SK-N-SH treated with all-trans-retinoic acid at 6 μM for 48 hours (cell line): ENCODE measurements around the gene CDC42.

ENCODE experiments used
- ATAC-seq: fragments of 200-7000 bp; cut with Tn5 transposase; 3 replicates; pipeline ENCODE4 v1.9.1; 2020; ENCODE audit warnings: mild to moderate bottlenecking, moderate library complexity
- ARNTL ChIP-seq: fragments of 450-650 bp; formaldehyde crosslinking; IDR thresholded peaks from 2 replicates; pipeline ENCODE4 v1.5.0; 2020; ENCODE audit warnings: low read depth, mild to moderate bottlenecking, moderate library complexity, borderline replicate concordance
- ESRRG ChIP-seq: fragments of 250-450 bp; sonication (Bioruptor Pico); IDR thresholded peaks from 2 replicates; pipeline ENCODE4 v1.6.1; 2021; ENCODE audit warnings: mild to moderate bottlenecking
- GLIS3 ChIP-seq: fragments of 250-450 bp; sonication (Bioruptor Pico); IDR thresholded peaks from 2 replicates; pipeline ENCODE4 v1.5.0; 2020; ENCODE audit warnings: mild to moderate bottlenecking, moderate library complexity
- OSR1 ChIP-seq: fragments of 250-450 bp; sonication (Bioruptor Pico); IDR thresholded peaks from 2 replicates; pipeline ENCODE4 v1.8.0; 2022; ENCODE audit warnings: moderate library complexity, mild to moderate bottlenecking, inconsistent platforms
- PATZ1 ChIP-seq: fragments of 250-450 bp; sonication (Bioruptor Pico); IDR thresholded peaks from 2 replicates; pipeline ENCODE4 v1.8.0; 2020; ENCODE audit warnings: mild to moderate bottlenecking, moderate library complexity, borderline replicate concordance
- PPARA ChIP-seq: fragments of 250-450 bp; sonication (Bioruptor Pico); IDR thresholded peaks from 2 replicates; pipeline ENCODE4 v1.5.0; 2020; ENCODE audit warnings: mild to moderate bottlenecking, borderline replicate concordance
- RARB ChIP-seq: fragments of 250-450 bp; sonication (Bioruptor Pico); IDR thresholded peaks from 2 replicates; pipeline ENCODE4 v1.8.0; 2021; ENCODE audit warnings: mild to moderate bottlenecking, moderate library complexity
- TOX ChIP-seq: fragments of 250-450 bp; sonication (Bioruptor Pico); IDR thresholded peaks from 2 replicates; pipeline ENCODE4 v1.8.0; 2021; ENCODE audit warnings: mild to moderate bottlenecking, moderate library complexity, borderline replicate concordance
- TSHZ2 ChIP-seq: fragments of 250-450 bp; sonication (Bioruptor Pico); IDR thresholded peaks from 2 replicates; pipeline ENCODE4 v1.5.0; 2020; ENCODE audit warnings: mild to moderate bottlenecking, moderate library complexity
- ZC3H10 ChIP-seq: fragments of 250-450 bp; sonication (Bioruptor Pico); IDR thresholded peaks from 2 replicates; pipeline ENCODE4 v1.5.1; 2021; ENCODE audit warnings: mild to moderate bottlenecking, moderate library complexity
- ZFP3 ChIP-seq: fragments of 250-450 bp; sonication (Bioruptor Pico); IDR thresholded peaks from 2 replicates; pipeline ENCODE4 v1.5.0; 2020; ENCODE audit warnings: mild to moderate bottlenecking, moderate library complexity
- ZNF565 ChIP-seq: fragments of 450-650 bp; formaldehyde crosslinking; conservative IDR thresholded peaks from 2 replicates; pipeline ENCODE4 v1.5.0; 2020; ENCODE audit warnings: low read depth, mild to moderate bottlenecking, moderate library complexity
- ZNF8 ChIP-seq: fragments of 450-650 bp; formaldehyde crosslinking; IDR thresholded peaks from 2 replicates; pipeline ENCODE4 v1.5.0; 2020; ENCODE audit warnings: mild to moderate bottlenecking, moderate library complexity
- TF ChIP-seq, protein P1 (sequence below): fragments of 250-450 bp; sonication (Bioruptor Pico); IDR thresholded peaks from 2 replicates; pipeline ENCODE4 v1.5.1; 2020; ENCODE audit warnings: low read depth, mild to moderate bottlenecking, moderate library complexity

CDC42 gene

DNA sequence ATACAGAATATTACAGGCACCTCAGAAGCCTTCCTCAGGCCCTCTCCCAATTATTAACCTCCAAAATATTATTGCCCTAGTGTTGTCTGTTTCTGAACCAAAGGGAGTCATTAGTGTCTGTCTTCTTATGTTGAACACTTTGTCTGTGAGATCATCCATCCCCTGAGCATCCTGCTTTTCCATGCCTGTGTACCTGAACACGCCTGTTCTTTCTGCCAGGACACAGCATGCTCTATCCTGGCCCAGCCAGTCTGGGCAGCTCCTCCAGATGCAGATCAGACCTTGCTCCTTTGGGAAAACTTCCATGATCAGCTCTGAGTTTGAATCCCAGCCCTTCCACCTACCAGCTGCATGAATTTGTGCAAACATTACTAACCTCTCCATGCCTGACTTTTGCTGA lies 11.0 kb upstream of the CDC42 start:
- no peak for TF ChIP-seq OSR1 (CRISPR knock-in tag)
- no peak for TF ChIP-seq ARNTL (CRISPR knock-in tag)
- no peak for TF ChIP-seq ZFP3 (CRISPR knock-in tag)
- TF ChIP-seq PATZ1 (CRISPR knock-in tag), result no peak
- no peak for TF ChIP-seq TSHZ2
- TF ChIP-seq GLIS3 (CRISPR knock-in tag), result no peak
- no peak for TF ChIP-seq ESRRG (CRISPR knock-in tag)
- no peak for TF ChIP-seq TOX (CRISPR knock-in tag)
- no peak for TF ChIP-seq ZC3H10 (CRISPR knock-in tag)
- no peak for ATAC-seq

DNA sequence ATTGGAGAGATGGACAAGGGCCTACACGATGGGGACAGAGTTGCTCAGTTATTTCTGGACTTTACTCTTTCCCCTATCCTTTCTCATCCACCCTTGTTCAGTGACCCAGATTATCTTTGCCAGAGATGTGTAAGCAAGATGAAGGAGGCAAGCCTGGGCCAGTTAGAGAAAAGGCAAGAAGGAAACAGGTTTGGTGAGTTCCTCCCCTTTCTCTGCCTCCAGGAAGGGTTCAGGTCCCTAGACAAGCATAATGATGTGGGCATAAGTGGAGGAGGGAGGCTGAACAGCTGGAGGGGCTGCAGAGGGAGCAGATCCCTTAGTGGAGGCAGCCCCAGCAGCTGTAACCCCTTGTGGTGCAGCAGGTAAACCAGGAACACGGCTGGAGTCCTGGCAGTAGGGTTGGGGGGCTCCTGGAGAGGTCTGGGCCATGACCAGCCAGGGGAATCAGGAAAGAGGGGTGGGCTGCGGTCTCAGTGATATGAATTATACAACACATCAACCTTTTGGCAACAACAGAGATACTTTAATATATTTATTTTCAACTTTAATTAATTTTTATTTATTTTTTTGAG lies 9.2 kb upstream of the CDC42 start:
- TF ChIP-seq ZNF8, result no peak
- no peak for TF ChIP-seq ARNTL (CRISPR knock-in tag)
- TF ChIP-seq ZFP3 (CRISPR knock-in tag), result no peak
- no peak for TF ChIP-seq ZNF565 (CRISPR knock-in tag)
- ATAC-seq, result no peak

GRCh38 chr1:22044690-22045420 lies 7.7 kb upstream of the CDC42 start:
- TF ChIP-seq TSHZ2, result no peak
- TF ChIP-seq, protein P1, sequence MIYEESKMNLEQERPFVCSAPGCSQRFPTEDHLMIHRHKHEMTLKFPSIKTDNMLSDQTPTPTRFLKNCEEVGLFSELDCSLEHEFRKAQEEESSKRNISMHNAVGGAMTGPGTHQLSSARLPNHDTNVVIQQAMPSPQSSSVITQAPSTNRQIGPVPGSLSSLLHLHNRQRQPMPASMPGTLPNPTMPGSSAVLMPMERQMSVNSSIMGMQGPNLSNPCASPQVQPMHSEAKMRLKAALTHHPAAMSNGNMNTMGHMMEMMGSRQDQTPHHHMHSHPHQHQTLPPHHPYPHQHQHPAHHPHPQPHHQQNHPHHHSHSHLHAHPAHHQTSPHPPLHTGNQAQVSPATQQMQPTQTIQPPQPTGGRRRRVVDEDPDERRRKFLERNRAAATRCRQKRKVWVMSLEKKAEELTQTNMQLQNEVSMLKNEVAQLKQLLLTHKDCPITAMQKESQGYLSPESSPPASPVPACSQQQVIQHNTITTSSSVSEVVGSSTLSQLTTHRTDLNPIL (CRISPR knock-in tag), result no peak
- peak; percentile 80 for ATAC-seq

DNA sequence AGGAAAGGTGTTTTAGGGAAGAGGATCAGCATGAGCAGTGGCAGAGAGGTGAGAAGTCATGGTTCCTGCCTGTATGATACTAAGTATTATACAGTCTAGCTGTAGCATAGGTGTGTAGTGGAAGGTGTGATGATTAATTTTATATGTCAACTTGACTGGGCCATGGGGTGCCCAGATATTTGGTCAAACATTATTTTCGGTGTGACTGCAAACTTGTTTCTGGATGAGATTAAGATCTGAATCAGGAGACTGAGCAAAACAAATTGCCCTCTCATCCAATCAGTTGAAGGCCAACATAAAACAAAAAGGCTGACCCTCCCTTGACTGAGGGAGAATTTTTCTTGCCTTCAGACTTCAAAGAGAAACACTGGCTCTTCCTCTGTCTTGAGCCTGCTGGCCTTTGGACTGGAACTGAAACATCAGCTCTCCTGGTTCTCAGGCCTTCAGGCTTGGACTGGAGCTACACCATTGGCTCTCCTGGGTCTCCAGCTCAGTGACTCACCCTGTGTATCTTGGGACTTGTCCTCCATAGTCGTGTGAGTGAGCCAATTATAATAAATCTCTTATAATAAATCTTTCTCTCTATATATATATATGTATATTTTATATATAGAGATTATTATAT lies 6.8 kb upstream of the CDC42 start:
- TF ChIP-seq ZFP3 (CRISPR knock-in tag), result no peak
- TF ChIP-seq TSHZ2, result no peak
- TF ChIP-seq ZC3H10 (CRISPR knock-in tag), result no peak
- no peak for TF ChIP-seq PPARA (CRISPR knock-in tag)
- TF ChIP-seq, protein P1 (CRISPR knock-in tag), result no peak
- no peak for TF ChIP-seq RARB (CRISPR knock-in tag)
- no peak for ATAC-seq
